GM12878 (cell line): Measurements from ENCODE around the gene CALY. TPM values are rescaled to one million over a fixed set of nuclear protein-coding genes. Genes with fewer than 3 reads are reported as not detected.

Experiments
- ATAC-seq: fragments of 200-7000 bp; cut with Tn5 transposase; 3 replicates; pipeline ENCODE4 v1.9.1; 2020; ENCODE audit warnings: mild to moderate bottlenecking, moderate library complexity
- BruUV-seq: library from RNA; stranded (reverse); fragments of 400-500 nt; replicated peaks from 2 replicates; lab custom pipeline; 2021; lab: Mats Ljungman, UMichigan
- CTCF ChIA-PET: fragments of 300-600 bp; sonication (Branson Sonifier 250); formaldehyde crosslinking; extraction: SDS; loops from one replicate; lab custom pipeline; 2021; ENCODE audit warnings: inconsistent platforms; lab: Yijun Ruan, JAX
- POLR2A ChIA-PET: fragments of 350-600 bp; formaldehyde crosslinking; extraction: SDS; loops from one replicate; lab custom pipeline; 2021; ENCODE audit warnings: inconsistent platforms; lab: Charles Lee
- RAD21 ChIA-PET: fragments of 300-600 bp; sonication (Branson Sonifier 250); formaldehyde crosslinking; loops from one replicate; lab custom pipeline; 2023; ENCODE audit warnings: antibody characterized with exemption; ENCODE audit not compliant: unreplicated experiment; lab: Charles Lee
- SMC1A ChIA-PET: fragments of 300-600 bp; sonication (Branson Sonifier 250); formaldehyde crosslinking; loops from one replicate; lab custom pipeline; 2023; ENCODE audit not compliant: unreplicated experiment, uncharacterized antibody; lab: Charles Lee
- DNase-seq: peaks from one replicate; pipeline ENCODE4 v3.0.0-alpha.2; 2011; ENCODE audit warnings: low read depth, low spot score
- FAIRE-seq: peaks from 3 replicates; lab custom pipeline; 2011; peaks lifted over from hg19 to GRCh38; lab: Jason Lieb, UNC
- H2AFZ ChIP-seq: 2 replicates; pipeline ENCODE4 v1.6.0; 2011; ENCODE audit warnings: low read depth, low read length, control low read depth; ENCODE audit not compliant: control insufficient read depth
- H3K27ac ChIP-seq: 2 replicates; pipeline ENCODE4 v1.5.1; 2011; ENCODE audit warnings: control low read depth; ENCODE audit not compliant: control insufficient read depth, insufficient read depth
- H3K27me3 ChIP-seq, 2 experiments: replicated peaks in 1 of 2; 2 replicates each; pipeline versions ENCODE4 v1.6.0 to v1.6.1; 2011; ENCODE audit warnings: low read length in 1 of 2; ENCODE audit not compliant: control insufficient read depth in 2 of 2, insufficient read depth in 2 of 2
- H3K36me3 ChIP-seq, 2 experiments: 2 replicates each; pipeline ENCODE4 v1.5.1; 2011; ENCODE audit warnings: low read length in 1 of 2; ENCODE audit not compliant: control insufficient read depth in 2 of 2, insufficient read depth in 2 of 2
- H3K4me1 ChIP-seq: 2 replicates; pipeline ENCODE4 v1.6.1; 2011; ENCODE audit warnings: mild to moderate bottlenecking, low read length, moderate library complexity, mixed read lengths; ENCODE audit not compliant: control insufficient read depth, insufficient read depth
- H3K4me2 ChIP-seq: 2 replicates; pipeline ENCODE4 v1.6.0; 2011; ENCODE audit warnings: control low read depth; ENCODE audit not compliant: control insufficient read depth, insufficient read depth
- H3K4me3 ChIP-seq: fragments of 200-600 bp; sonication (generic); 2 replicates; pipeline ENCODE4 v1.5.1; 2016
- H3K79me2 ChIP-seq: 2 replicates; pipeline ENCODE4 v1.6.0; 2011; ENCODE audit warnings: low read length; ENCODE audit not compliant: control insufficient read depth, insufficient read depth
- H3K9ac ChIP-seq: 2 replicates; pipeline ENCODE4 v1.8.0; 2011; ENCODE audit warnings: low read length, control low read depth, mixed read lengths; ENCODE audit not compliant: control insufficient read depth, insufficient read depth
- H3K9me3 ChIP-seq: replicated peaks from 3 replicates; pipeline ENCODE4 v1.5.1; 2011; ENCODE audit warnings: mild to moderate bottlenecking, low read length; ENCODE audit not compliant: control insufficient read depth, insufficient read depth
- H4K20me1 ChIP-seq: 2 replicates; pipeline ENCODE4 v1.6.0; 2011; ENCODE audit not compliant: control insufficient read depth, insufficient read depth
- FOS ChIP-seq: IDR thresholded peaks from 3 replicates; pipeline ENCODE4 v1.6.1; 2011; ENCODE audit warnings: borderline replicate concordance; ENCODE audit not compliant: insufficient read length; ENCODE audit errors: extremely low read depth
- IRF4 ChIP-seq: IDR thresholded peaks from 2 replicates; pipeline ENCODE4 v1.6.1; 2011; ENCODE audit warnings: low read depth, low read length
- LARP7 ChIP-seq: fragments of 450-650 bp; IDR thresholded peaks from 2 replicates; pipeline ENCODE4 v1.6.1; 2017; ENCODE audit warnings: mild to moderate bottlenecking
- NFIC ChIP-seq: IDR thresholded peaks from 2 replicates; pipeline ENCODE4 v1.6.1; 2012; ENCODE audit warnings: low read depth, mild to moderate bottlenecking, inconsistent platforms, low read length, moderate library complexity
- NFYB ChIP-seq: IDR thresholded peaks from 2 replicates; pipeline ENCODE4 v1.6.1; 2011; ENCODE audit warnings: low read depth, mild to moderate bottlenecking, low read length, improper control_type of control experiment, moderate library complexity; ENCODE audit not compliant: insufficient read depth
- NKRF ChIP-seq: fragments of 450-650 bp; conservative IDR thresholded peaks from 2 replicates; pipeline ENCODE4 v1.6.1; 2017; ENCODE audit warnings: mild to moderate bottlenecking, moderate library complexity
- RELA ChIP-seq: fragments of 450-650 bp; IDR thresholded peaks from 2 replicates; pipeline ENCODE4 v1.8.0; 2014; ENCODE audit warnings: borderline replicate concordance; ENCODE audit not compliant: partially characterized antibody
- SMAD5 ChIP-seq: IDR thresholded peaks from 2 replicates; pipeline ENCODE4 v1.6.1; 2016; ENCODE audit warnings: antibody characterized with exemption, low read depth
- SRF ChIP-seq, 2 experiments: IDR thresholded peaks; 2 replicates each; pipeline ENCODE4 v1.6.1; 2011; ENCODE audit warnings: low read depth in 2 of 2, low read length in 2 of 2, mild to moderate bottlenecking in 1 of 2, moderate library complexity in 1 of 2
- ZBTB33 ChIP-seq: fragments of 450-650 bp; IDR thresholded peaks from 2 replicates; pipeline ENCODE4 v1.6.1; 2017; ENCODE audit warnings: mild to moderate bottlenecking
- WGBS: methylation state at CpG from one replicate; pipeline ENCODE4 v1.1.6; 2016; ENCODE audit warnings: low lambda C conversion rate; ENCODE audit not compliant: insufficient replicate concordance, insufficient coverage; ENCODE audit errors: missing lambda C conversion rate; 5-methylcytosine and 5-hydroxymethylcytosine counted together
- in situ Hi-C: fragments of 300-500 bp; cut with MboI; formaldehyde crosslinking; loops from 9 replicates; pipeline ENCODE4 v1.14.3; 2018; ENCODE audit warnings: mixed read lengths
- intact Hi-C: fragments of 100-400 bp; cut with micrococcal nuclease; formaldehyde crosslinking; loops from one replicate; pipeline ENCODE4 v1.14.2; 2022; ENCODE audit not compliant: unreplicated experiment
- polyA plus RNA-seq, 11 experiments: library from polyadenylated mRNA; depleted of rRNA in 4 of 11; unstranded in 6 of 11; stranded (reverse) in 5 of 11; fragments of >200 nt; fragmentation: Nextera tagmentation in 4 of 11; fragmentation: Illumina TruSeq in 1 of 11; extraction: Ambion mirVana in 4 of 11; extraction: Trizol in 1 of 11; gene quantifications; 1 replicate in 1 of 11; 2 replicates in 10 of 11; pipeline versions ENCODE4 v1.2.1 to v1.2.3, GENCODE V29; 2011 to 2016; ENCODE audit warnings: inconsistent platforms in 2 of 11, missing spikeins in 2 of 11, low read depth in 1 of 11
- total RNA-seq, 4 experiments: library from RNA; depleted of rRNA in 3 of 4; stranded (reverse); fragments of >200 nt in 3 of 4; fragmentation: Illumina TruSeq in 1 of 4; extraction: Trizol in 1 of 4; gene quantifications; 2 replicates each; pipeline versions ENCODE4 v1.2.1 to v1.2.3, GENCODE V29; 2013 to 2021

Gene CALY
- total and polyA plus RNA-seq, 10 of the 15 experiments (the other 5 are each of a cell fraction or from before 2014, with no cell fraction given), result 0.07 TPM; not detected in 9

- H3K4me2 ChIP-seq, result no peak overlapping the region
- intact Hi-C loops, result no loop called here
- ChIA-PET CTCF (interaction anchor here (1.3 to 1.6 kb wide), 2 partner anchors 9 to 21 kb away, joined by 3 to 5 read pairs; no protein-coding TSS in a partner anchor), RAD21 (no interaction called here), POLR2A (no interaction called here), SMC1A (no interaction called here)
- no peaks in the 10 kb centered on the region for H4K20me1 ChIP-seq
- no peaks in the 10 kb centered on the region for H3K9me3 ChIP-seq
- 99% methylated on average over 10 of the region's 10 CpGs for WGBS
- H3K9ac ChIP-seq, result no peak overlapping the region
- no peak overlapping the region for H3K4me3 ChIP-seq
- no peaks in the 10 kb centered on the region for H3K4me1 ChIP-seq
- ATAC-seq (no peak), FAIRE-seq (no peak), DNase-seq (no peak)
- TF ChIP-seq SMAD5, result no peak
- TF ChIP-seq SRF (IDR thresholded peaks at IDR 0.05; ENCODE audit: low read depth in 2 of 2, low read length in 2 of 2), result no peak
- no peak for TF ChIP-seq IRF4
- no peak for TF ChIP-seq NKRF
- TF ChIP-seq NFYB, result no peak
- TF ChIP-seq NFIC, result no peak
- TF ChIP-seq ZBTB33, result no peak
- no peak for TF ChIP-seq FOS
- no peak for TF ChIP-seq RELA
- no peak for TF ChIP-seq LARP7
- in situ Hi-C loops, result no loop called here
- no peaks in the 10 kb centered on the region for H3K27me3 ChIP-seq
- H3K27ac ChIP-seq, result no peak overlapping the region
- H3K79me2 ChIP-seq, result peaks cover 6% of the 10 kb centered on the region
- peaks cover 25 to 33% of the 10 kb centered on the region in 2 experiments for H3K36me3 ChIP-seq
- BruUV-seq, result no TSS peak
- H2AFZ ChIP-seq, result no peak overlapping the region
Observed at GRCh38 chr10:133299224-133299623, 37.5 kb downstream of the CALY start.
